Right lobe of liver (tissue), 4 donors: ENCODE measurements around the gene SERINC5.

Source experiments
- POLR2A ChIP-seq: fragments of 450-650 bp; IDR thresholded peaks from one replicate; pipeline ENCODE4 v1.6.1; 2017; ENCODE audit warnings: antibody characterized with exemption, mild to moderate bottlenecking
- TF ChIP-seq, protein P1 (sequence below), 4 donors: fragments of 200-600 bp in 3 of 4; fragments of 450-650 bp in 1 of 4; IDR thresholded peaks; one replicate each; pipeline versions ENCODE4 v1.5.1 to v1.8.0; 2016 to 2022; ENCODE audit warnings: antibody characterized with exemption in 4 of 4, mild to moderate bottlenecking in 2 of 4
- donor health status: DM: no; HTN: no; CAD: no.
- donor health status: DM: no; HTN: no; CAD: no.
- donor health status: DM: no; HTN: yes; CAD: no.

DNA sequence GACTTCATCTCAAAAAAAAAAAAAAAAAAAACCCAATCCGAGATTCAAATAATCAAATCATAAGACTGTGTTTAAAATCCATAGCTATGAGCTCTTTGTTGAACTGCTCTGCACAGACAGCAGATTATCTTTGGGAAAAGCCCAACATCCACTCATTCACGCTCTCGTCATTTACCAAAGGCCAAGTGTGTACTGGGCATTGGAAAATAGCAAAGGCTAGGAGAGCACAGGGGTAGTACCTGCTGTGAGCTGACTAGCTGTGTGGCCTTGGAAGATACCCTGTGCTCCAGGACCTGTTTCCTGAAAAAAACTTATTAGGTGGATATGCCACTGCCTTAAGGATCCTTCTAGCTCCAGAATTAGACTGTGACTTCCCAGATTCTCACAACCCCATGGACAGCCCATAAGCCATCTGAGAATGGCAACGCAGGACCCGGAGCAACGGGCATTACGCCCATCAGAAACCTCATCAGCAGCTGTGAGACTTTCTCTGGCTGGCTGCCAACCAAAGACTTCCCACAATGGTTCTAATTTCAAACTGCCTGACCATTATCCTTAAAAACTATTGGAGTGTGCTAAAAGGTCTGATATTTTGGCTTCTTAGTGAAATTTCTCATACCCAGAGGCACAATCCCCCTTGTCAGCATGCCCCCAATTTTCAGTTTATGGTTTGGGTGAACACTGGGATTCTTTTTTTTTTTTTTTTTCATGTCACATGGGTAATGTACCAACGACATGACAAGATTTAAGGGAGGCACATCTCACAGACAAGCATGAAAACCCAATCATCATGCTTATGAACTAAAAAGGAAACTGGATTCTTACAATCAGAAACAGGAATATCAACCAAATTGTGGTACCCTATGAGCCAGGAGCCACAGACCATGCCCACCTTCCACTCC is 16.8 kb downstream of the SERINC5 start:
- TF ChIP-seq, protein P1, sequence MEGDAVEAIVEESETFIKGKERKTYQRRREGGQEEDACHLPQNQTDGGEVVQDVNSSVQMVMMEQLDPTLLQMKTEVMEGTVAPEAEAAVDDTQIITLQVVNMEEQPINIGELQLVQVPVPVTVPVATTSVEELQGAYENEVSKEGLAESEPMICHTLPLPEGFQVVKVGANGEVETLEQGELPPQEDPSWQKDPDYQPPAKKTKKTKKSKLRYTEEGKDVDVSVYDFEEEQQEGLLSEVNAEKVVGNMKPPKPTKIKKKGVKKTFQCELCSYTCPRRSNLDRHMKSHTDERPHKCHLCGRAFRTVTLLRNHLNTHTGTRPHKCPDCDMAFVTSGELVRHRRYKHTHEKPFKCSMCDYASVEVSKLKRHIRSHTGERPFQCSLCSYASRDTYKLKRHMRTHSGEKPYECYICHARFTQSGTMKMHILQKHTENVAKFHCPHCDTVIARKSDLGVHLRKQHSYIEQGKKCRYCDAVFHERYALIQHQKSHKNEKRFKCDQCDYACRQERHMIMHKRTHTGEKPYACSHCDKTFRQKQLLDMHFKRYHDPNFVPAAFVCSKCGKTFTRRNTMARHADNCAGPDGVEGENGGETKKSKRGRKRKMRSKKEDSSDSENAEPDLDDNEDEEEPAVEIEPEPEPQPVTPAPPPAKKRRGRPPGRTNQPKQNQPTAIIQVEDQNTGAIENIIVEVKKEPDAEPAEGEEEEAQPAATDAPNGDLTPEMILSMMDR (IDR thresholded peaks at IDR 0.05): no peak
- no peak for TF ChIP-seq POLR2A
